Dedifferentiated amniotic fluid mesenchymal stem cell (primary cell): Measurements from ENCODE around the gene PLEKHG2.

Experiments used
- DNase-seq: peaks from one replicate; pipeline ENCODE4 v3.0.0-alpha.2; 2016; ENCODE audit errors: extremely low spot score

PLEKHG2 gene

DNA sequence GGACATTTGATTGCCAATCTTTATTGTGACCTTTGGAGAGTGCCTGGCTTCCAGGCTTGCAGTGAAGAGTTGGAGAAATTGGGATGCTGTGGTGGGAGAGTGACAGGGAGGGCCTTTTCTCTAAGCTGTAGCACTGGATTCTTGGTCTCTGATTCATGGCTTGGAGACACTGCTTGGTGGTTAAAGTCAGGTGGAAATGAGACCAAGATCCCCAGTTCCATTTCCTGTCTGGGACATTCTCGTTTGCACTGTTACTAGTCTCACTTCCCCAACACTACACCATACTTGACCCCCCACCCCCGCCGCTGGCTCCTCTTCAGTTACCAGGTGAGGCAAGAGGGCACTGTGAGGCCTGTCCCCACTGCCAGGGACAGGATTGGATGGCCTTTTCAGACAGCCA is 35.8 kb downstream of the PLEKHG2 start:
- DNase-seq, result no peak

DNA sequence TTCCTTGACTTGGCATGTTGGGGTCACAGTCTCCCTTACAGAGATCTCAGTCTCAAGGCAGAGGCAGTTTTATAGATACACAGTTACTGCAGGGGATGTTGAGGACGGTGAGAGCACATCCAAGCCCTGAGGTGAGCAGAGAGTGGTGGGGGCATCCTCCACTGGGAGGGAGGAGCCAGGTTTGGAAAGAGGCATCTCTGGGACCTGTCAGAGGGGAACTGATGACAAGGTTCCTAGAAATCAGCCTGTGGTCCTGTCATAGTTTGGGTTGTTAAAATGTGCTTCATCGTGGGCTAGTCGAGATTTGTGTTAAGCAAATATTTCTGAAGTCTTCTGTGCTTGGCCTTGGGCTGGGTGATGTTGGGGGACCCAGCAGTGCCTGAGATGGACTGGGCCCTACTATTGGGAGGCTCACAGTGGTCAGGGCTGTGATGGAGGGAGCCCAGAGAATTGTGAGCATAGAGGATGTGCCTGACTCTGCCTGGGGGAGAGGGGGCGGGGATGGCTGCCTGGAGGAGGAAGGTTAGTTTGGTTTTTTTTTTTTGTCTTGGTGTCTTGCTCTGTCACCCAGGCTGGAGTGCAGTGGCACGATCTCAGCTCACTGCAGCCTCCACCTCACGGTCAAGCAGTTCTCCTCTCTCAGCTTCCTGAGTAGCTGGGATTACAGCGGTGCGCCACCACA is 36.8 kb downstream of the PLEKHG2 start:
- DNase-seq, result no peak

DNA sequence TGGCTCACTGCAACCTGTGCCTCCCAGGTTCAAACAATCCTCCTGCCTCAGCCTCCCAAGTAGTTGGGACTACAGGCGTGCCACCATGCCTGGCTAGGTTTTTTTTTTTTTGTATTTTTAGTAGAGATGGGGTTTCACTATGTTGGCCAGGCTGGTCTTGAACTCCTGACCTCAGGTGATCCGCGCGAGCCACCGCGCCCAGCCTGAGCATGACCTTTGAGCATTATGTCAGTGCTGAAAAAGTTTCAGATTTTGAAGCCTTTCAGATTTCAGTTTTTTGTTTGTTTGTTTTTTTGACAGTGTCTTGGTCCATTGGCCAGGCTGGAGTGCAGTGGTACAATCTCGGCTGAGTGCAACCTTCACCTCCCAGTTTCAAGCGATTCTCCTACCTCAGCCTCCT is 38.8 kb downstream of the PLEKHG2 start:
- peak; percentile 6 for DNase-seq

DNA sequence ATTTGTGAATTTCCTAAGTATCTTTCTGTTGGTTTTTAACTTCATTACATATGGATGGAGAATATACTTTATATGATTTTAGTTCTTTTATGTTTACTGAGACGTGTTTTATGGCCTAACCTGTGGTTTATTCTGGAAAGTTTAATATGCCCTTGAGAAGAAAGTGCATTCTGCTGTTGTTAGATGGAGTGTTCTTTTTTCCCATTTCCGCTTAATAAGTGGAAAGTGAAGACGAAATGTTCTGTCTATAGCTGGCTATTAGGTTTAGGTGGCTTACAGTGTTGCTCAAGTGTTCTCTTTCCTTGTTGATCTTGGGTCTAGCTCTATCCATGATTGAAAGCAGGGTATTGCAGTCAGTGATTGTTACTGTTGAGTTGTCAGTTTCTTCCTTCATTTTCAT is 50.9 kb downstream of the PLEKHG2 start:
- DNase-seq, result no peak

DNA sequence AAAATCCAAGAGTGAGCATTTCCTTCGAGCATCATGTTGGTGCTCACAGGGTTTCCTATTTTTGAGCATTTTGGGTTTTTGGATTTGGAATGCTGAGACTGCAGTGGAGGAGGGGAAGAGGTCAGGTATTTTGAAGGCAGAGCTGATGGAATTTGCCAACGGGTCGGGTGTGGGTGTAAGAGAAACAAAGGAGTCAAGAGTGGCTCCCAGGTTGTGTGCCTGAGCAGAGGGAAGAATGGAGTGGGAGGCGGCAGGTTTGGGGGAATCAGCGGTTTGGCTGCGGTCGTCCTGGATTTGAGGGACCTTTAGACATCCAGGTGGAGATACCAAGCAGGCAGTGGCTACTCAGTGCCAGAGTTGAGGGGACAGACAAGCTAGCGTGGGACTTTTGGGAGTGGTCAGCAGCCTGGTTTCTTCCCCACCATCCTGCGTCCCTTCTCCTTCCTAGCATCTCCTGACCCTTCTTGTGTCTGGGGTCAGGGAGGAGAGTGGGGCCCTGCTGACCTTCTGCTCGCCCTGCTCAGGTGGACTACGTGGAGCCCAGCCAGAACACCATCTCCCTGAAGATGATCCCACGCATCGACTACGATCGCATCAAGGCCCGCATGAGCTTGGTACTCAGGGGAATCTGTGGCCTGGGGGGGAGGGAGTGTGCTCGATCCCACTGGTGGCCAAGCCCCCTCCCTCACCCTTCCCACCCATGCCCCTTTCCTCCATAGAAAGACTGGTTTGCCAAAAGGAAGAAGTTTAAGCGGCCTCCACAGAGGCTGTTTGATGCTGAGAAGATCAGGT is 53.7 kb downstream of the PLEKHG2 start:
- DNase-seq, result no peak

DNA sequence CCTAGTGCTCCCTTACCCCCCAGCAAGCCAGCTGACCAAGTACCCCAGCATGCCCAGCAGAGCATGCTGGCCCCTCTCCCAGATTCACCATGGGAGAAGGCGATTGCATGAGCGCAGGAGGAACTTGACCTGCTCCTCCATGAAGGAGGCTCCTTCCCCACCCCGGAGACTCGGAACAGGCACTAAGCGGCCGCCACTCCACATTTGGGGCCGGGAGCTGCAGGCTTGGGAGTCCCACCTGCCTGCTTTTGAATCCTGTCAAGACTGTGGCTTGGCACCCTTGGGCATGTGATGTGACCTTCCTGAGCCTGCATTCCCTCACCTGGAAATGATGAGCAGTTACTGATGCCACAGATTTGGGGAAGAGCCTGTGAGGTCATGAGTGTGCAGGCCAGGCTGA is 55.5 kb downstream of the PLEKHG2 start:
- no peak for DNase-seq

DNA sequence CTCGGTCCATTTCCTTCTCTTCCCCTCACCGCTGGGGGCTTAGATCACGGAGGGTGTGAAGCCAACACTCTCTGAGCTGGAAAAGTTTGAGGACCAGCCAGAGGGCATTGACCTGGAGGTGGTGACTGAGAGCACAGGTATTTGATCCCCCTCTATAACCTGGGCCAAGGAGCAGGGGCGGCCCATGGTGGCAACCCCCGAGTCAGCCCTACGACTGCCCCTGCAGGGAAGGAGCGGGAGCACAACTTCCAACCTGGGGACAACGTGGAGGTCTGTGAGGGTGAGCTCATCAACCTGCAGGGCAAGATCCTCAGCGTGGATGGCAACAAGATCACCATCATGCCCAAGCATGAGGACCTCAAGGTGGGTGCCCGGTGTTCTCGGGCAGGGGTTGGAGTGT is 56.6 kb downstream of the PLEKHG2 start:
- no peak for DNase-seq

DNA sequence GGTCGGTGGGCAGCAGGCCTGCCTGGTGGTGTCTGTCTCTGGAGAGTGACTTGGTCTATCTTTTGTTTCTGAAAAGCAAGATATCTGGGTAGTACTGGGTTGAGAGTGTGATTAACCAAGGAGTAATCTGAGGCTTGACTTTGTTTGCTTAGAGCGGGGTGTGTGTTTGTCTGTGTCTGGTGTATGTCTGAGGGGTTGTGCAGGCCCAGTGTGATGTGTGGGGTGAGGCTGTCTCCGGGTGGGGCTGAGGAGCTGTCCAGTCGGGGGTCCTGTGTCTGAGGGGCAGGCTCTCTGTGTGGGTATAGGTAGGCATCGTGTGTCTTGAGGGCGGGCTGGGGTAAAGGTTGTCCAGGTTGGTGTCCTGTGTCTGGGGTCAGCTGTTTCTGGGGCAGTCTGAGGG is 57.1 kb downstream of the PLEKHG2 start:
- no peak for DNase-seq

DNA sequence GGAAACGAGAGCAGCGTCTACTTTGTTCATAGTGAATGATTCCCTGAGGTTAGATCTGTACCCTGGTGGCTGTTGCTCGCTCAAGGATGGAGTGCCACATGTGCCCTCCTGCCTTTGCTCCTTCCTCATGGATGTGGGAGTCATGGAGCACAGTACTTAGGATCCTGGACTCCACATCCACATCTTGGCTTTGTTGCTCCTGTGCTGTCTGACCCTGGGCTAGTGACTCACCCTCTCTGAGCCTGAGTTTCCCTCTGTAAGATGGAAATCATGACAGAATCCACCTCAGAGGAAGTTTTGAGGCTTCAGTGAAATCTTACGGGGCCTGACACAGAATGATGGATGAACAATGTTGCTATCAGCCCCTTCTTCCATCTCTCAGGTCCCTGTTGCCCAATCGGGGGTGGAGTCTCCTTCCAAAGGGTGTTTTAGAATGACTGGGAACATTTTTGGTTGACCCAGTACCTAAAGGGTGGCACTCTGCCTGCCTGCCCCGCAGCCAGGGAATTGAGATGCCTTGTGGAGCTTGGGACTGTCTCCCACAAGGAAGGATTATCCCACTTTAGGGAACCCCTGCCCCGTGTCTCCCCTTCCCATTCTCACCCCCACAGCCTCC is 58.4 kb downstream of the PLEKHG2 start:
- DNase-seq, result no peak

DNA sequence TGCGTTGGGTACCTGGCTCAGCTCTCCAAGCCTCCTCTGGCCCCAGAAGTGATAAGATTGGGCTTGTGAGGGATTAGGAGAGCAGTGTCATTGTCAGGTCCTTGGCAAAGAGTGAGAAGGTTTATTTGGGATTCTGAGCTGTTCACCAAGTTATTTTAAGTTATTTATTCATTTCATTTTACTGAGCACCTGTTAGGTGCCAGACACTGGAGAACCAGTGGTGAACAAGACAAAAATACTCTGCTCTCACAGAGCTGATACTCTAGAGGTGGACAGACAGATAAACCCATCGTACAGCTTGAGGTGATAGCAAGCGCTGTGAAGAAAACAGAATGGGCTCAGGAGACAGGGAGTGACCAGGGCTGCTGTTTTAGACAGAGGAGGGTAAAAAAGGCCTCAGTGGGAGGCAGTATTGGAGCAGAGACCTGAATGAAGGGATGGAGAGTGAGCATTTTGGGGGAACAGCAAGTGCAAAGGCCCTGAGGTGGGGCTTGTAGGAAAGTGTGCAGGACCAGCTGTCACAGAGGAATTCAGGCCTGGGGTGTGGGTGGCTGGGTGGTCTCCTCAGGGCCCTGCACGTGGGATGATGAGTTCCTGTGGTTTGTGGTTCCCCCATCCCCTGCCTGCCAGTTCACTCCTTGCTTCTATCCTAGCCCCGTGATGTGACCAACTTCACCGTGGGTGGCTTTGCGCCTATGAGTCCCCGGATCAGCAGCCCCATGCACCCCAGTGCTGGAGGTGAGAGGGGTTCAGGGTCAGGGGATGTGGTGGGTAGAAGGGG is 59.5 kb downstream of the PLEKHG2 start:
- no peak for DNase-seq

DNA sequence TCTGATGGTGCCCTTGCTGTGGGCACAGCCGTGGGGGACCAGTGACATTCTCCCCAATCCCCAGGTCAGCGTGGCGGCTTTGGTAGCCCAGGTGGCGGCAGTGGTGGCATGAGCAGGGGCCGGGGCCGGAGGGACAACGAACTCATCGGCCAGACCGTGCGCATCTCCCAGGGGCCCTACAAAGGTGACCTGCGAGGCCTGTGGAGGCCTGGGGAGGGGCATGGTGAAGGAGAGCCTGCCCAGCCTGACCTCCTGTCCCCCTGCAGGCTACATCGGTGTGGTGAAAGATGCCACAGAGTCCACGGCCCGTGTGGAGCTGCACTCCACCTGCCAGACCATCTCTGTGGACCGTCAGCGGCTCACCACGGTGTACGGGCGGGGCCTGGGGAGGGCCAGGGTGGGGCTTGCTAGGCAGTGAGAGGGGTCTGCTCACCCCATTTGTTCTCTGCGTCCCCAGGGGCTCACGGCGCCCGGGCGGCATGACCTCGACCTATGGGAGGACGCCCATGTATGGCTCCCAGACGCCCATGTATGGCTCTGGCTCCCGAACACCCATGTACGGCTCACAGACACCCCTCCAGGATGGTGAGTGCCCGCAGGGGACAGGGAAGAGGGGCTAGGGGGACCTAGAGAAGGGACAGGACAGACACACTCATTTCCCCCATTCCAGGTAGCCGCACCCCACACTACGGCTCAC is 60.4 kb downstream of the PLEKHG2 start:
- DNase-seq, result no peak

DNA sequence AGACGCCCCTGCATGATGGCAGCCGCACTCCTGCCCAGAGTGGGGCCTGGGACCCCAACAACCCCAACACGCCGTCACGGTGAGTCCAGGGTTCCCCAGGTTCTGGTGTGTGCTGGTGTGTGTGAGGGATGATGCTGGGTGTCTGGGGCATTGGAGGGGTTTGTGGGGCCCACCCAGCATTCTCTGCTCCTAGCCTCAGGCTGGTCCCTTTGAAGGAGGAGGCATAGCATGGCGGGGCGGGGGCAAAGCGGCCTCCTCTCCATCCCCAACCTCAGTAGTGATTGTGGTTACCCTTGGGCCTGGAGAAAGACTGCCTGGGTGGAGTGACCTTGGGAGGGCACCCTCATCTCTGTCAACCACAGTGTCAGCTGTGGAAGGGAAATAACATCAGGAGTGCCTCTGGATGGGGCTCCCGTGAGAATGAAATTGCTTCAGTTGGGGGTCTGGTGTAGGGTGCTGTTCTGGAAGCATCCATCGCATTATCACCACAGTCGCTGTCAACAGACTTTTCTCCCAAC is 61.0 kb downstream of the PLEKHG2 start:
- no peak for DNase-seq

DNA sequence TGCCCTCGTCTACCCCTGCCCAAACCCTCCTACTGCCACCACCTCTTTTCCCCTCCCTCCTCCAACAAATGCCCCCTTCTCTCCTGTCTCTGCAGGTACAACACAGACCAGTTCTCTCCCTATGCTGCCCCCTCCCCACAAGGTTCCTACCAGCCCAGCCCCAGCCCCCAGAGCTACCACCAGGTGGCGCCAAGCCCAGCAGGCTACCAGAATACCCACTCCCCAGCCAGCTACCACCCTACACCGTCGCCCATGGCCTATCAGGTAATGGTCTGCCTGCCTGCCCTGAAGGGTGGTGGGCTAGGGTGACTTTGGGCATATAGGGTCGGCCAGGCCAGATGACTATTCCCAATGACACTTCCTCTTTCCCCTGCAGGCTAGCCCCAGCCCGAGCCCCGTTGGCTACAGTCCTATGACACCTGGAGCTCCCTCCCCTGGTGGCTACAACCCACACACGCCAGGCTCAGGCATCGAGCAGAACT is 61.7 kb downstream of the PLEKHG2 start:
- DNase-seq, result no peak

DNA sequence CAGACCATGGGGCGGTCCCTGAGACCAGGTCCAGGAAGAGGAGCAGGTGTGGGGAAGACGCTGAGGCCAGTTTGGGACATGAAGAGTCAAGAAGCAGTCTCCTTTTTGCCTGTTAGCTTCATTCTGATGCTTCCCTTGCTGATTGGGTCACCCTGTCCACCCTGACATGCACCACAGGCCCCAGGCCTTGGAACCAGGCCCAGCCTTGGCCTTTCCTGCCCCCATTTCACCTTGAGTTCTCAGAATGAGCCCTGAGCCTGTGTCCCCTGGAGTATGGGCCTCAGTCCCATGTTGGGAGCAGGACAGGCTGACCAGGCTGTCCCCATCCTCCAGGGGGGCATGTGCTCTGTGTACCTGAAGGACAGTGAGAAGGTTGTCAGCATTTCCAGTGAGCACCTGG is 63.3 kb downstream of the PLEKHG2 start:
- no peak for DNase-seq
